ENCODE data around the gene C1QTNF5.
A peak's percentile ranks its signal among the peaks of the same experiment; 100 is the strongest.
"Not testable (repeated sequence)": the region's sequence is repeated elsewhere in the genome, so short reads cannot be mapped to it uniquely, and the experiment has no call there.

C1QTNF5 gene

GRCh38 chr11:119340335-119341221 is at the start of gene C1QTNF5:
Gene C1QTNF5, minus strand, starts transcription at chr11:119340883. Its CDS starts 486 bp downstream, at chr11:119340397.
- no peak for DNase-seq (ENCODE audit: low spot score)

GRCh38 chr11:119389611-119390254 is 49.0 kb upstream of the C1QTNF5 start:
- peak; percentile 59 for DNase-seq (ENCODE audit: low spot score)

- DNase-seq (ENCODE audit: low spot score): no peak
These were observed 47.4 kb upstream of the C1QTNF5 start for GRCh38 chr11:119388103-119388502.

GRCh38 chr11:119384332-119384731 is 43.6 kb upstream of the C1QTNF5 start:
- DNase-seq (ENCODE audit: low spot score): no peak

GRCh38 chr11:119382513-119382912 is 41.8 kb upstream of the C1QTNF5 start:
- DNase-seq (ENCODE audit: low spot score): not testable (repeated sequence)

GRCh38 chr11:119382101-119382500 is 41.4 kb upstream of the C1QTNF5 start:
- peak; percentile 25 for DNase-seq (ENCODE audit: low spot score)

- peak; percentile 97 for DNase-seq (ENCODE audit: low spot score)
These were observed 40.7 kb upstream of the C1QTNF5 start, which contains the start of gene USP2 for GRCh38 chr11:119381181-119381988. Gene USP2, minus strand, starts transcription at chr11:119381690. Its CDS starts 8,210 bp downstream, at chr11:119373480.

GRCh38 chr11:119380827-119381180 is 40.1 kb upstream of the C1QTNF5 start:
- no peak for DNase-seq (ENCODE audit: low spot score)

- DNase-seq (ENCODE audit: low spot score): no peak
These were observed 39.6 kb upstream of the C1QTNF5 start for GRCh38 chr11:119380160-119380826.

GRCh38 chr11:119378851-119379465 is 38.3 kb upstream of the C1QTNF5 start:
- no peak for DNase-seq (ENCODE audit: low spot score)

GRCh38 chr11:119377961-119378667 is 37.4 kb upstream of the C1QTNF5 start:
- DNase-seq (ENCODE audit: low spot score): no peak

GRCh38 chr11:119377112-119377901 is 36.6 kb upstream of the C1QTNF5 start:
- DNase-seq (ENCODE audit: low spot score): no peak

- DNase-seq (ENCODE audit: low spot score): peak; percentile 43
These were observed 35.6 kb upstream of the C1QTNF5 start for GRCh38 chr11:119376197-119376847.

- no peak for DNase-seq (ENCODE audit: low spot score)
These were observed 34.9 kb upstream of the C1QTNF5 start for GRCh38 chr11:119375337-119376196.

GRCh38 chr11:119374632-119375336 is 34.1 kb upstream of the C1QTNF5 start:
- no peak for DNase-seq (ENCODE audit: low spot score)

- DNase-seq (ENCODE audit: low spot score): peak; percentile 62
These were observed 33.4 kb upstream of the C1QTNF5 start for GRCh38 chr11:119373921-119374631.

All from NAMALWA (cell line).